ENCODE results near the gene ZMIZ1. TPM values are rescaled to one million over a fixed set of nuclear protein-coding genes. Genes with fewer than 3 reads are reported as not detected.

Gene ZMIZ1
- total RNA-seq, 4 donors from 2014 or later: 65.5 to 88.2 (median 69.3) TPM

DNA sequence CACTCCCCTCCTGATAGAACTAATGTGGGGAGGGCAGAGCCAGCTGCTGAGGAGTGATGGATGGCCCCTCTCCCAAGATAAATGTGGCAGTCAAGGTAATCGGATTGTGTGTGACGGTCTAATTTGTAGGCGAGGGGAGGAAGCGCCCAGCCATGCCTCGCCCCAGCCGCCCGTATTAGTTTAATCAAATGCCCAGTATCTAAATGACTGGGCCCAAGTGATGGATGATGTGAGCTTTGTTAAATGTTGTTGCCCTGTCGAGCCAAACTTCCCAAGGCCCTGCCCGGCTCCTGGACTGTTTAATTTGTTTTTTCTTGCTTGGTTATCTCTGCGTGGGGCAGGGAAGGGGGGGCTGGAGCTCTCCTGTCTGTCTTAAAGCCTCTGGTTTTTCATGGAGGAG, 190.1 kb downstream of the ZMIZ1 start:
- H3K27me3 ChIP-seq: no peaks in the 10 kb centered on the region
- no peak overlapping the region for H3K4me3 ChIP-seq
- TF ChIP-seq EP300 (IDR thresholded peaks at IDR 0.05) (no peak), CTCF (IDR thresholded peaks at IDR 0.05) (no peak), POLR2A (IDR thresholded peaks at IDR 0.05) (no peak)
- no peak overlapping the region for H3K27ac ChIP-seq
- 83 to 86% methylated on average over 10 of the region's 10 CpGs for WGBS, 2 donors
- DNase-seq (ENCODE audit: low spot score in 2 of 2): no peak
- no peaks in the 10 kb centered on the region for H3K9me3 ChIP-seq
- H3K4me1 ChIP-seq: peaks cover 0 to 78% (median 29%) of the 10 kb centered on the region in 4 donors
- peaks cover 0 to 29% (median 0%) of the 10 kb centered on the region in 3 donors for H3K36me3 ChIP-seq

DNA sequence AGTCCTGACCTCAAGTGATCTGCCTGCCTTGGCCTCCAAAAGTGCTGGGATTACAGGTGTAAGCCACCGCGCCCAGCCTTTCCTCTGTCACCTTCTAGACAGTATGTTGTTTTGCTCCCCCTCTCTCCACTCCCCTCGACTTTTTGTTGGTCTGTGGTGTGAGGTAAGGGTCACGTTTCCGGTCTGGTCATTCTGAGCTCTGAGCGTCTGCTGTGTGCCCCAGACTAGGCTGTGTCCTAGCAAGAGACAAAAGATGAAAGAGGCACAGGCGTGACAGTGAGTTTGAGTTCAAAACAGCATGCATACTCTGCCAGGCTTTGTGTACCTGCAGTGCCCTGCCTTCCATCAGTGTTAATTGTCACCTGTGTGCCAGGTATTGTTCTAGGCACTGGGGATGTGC, 191.1 kb downstream of the ZMIZ1 start:
- no peaks in the 10 kb centered on the region for H3K9me3 ChIP-seq
- H3K4me3 ChIP-seq: no peak overlapping the region
- H3K36me3 ChIP-seq: peaks cover 0 to 28% (median 0%) of the 10 kb centered on the region in 3 donors
- H3K27me3 ChIP-seq: no peaks in the 10 kb centered on the region
- H3K4me1 ChIP-seq: peaks cover 0 to 80% (median 28%) of the 10 kb centered on the region in 4 donors
- no peak for DNase-seq (ENCODE audit: low spot score in 2 of 2)
- H3K27ac ChIP-seq: peak overlapping the region in 1 of 4 donors; percentile 75
- TF ChIP-seq EP300 (IDR thresholded peaks at IDR 0.05): no peak
- no peak for TF ChIP-seq POLR2A (IDR thresholded peaks at IDR 0.05)
- no peak for TF ChIP-seq CTCF (IDR thresholded peaks at IDR 0.05)
- 86 to 89% methylated on average over 7 of the region's 7 CpGs for WGBS, 2 donors

- Histone ChIP-seq H3K27ac (peak overlapping the region in 3 of 4 donors; percentile 27 to 75 (median 70)), H3K4me3 (no peak overlapping the region), H3K36me3 (peaks cover 0 to 26% (median 0%) of the 10 kb centered on the region in 3 donors), H3K4me1 (peaks cover 0 to 87% (median 35%) of the 10 kb centered on the region in 4 donors), H3K9me3 (no peaks in the 10 kb centered on the region), H3K27me3 (no peaks in the 10 kb centered on the region)
- DNase-seq (ENCODE audit: low spot score in 2 of 2): no peak
- 30 to 34% methylated on average over 24 of the region's 24 CpGs for WGBS, 2 donors
- TF ChIP-seq CTCF (IDR thresholded peaks at IDR 0.05): no peak
- no peak for TF ChIP-seq POLR2A (IDR thresholded peaks at IDR 0.05)
- TF ChIP-seq EP300 (IDR thresholded peaks at IDR 0.05): no peak
Measured at GRCh38 chr10:79260811-79261740, 192.3 kb downstream of the ZMIZ1 start.

- Histone ChIP-seq H3K9me3 (no peaks in the 10 kb centered on the region), H3K4me1 (peaks cover 0 to 98% (median 45%) of the 10 kb centered on the region in 4 donors), H3K27me3 (no peaks in the 10 kb centered on the region), H3K4me3 (no peak overlapping the region), H3K36me3 (peaks cover 0 to 20% (median 0%) of the 10 kb centered on the region in 3 donors), H3K27ac (no peak overlapping the region)
- WGBS, 2 donors: 76 to 89% methylated on average over 3 of the region's 3 CpGs
- no peak for TF ChIP-seq POLR2A (IDR thresholded peaks at IDR 0.05)
- TF ChIP-seq EP300 (IDR thresholded peaks at IDR 0.05): no peak
- no peak for TF ChIP-seq CTCF (IDR thresholded peaks at IDR 0.05)
- no peak for DNase-seq (ENCODE audit: low spot score in 2 of 2)
Measured at GRCh38 chr10:79262131-79262530, 193.4 kb downstream of the ZMIZ1 start.
